H1 (cell line): Measurements from ENCODE around the gene WIPF3. TPM values are rescaled to one million over a fixed set of nuclear protein-coding genes. Genes with fewer than 3 reads are reported as not detected.

ENCODE experiments used
- BRCA1 ChIP-seq: IDR thresholded peaks from 2 replicates; pipeline ENCODE4 v1.6.1; 2012; ENCODE audit warnings: low read depth, low read length, improper control_type of control experiment
- CEBPB ChIP-seq: IDR thresholded peaks from 2 replicates; pipeline ENCODE4 v1.6.1; 2012; ENCODE audit warnings: low read depth, low read length
- CHD7 ChIP-seq: fragments of 300-600 bp; sonication (generic); IDR thresholded peaks from 2 replicates; pipeline ENCODE4 v1.7.1; 2012; ENCODE audit warnings: low read length, moderate library complexity, mild to moderate bottlenecking, inconsistent platforms; ENCODE audit not compliant: insufficient replicate concordance
- EP300 ChIP-seq, 2 experiments: IDR thresholded peaks; 1 replicate in 1 of 2; 2 replicates in 1 of 2; pipeline ENCODE4 v1.6.1; 2011 to 2012; ENCODE audit warnings: low read depth in 2 of 2, low read length in 2 of 2, mild to moderate bottlenecking in 2 of 2, borderline replicate concordance in 1 of 2, inconsistent platforms in 1 of 2, moderate library complexity in 1 of 2
- FOSL1 ChIP-seq: IDR thresholded peaks from 2 replicates; pipeline ENCODE4 v1.6.1; 2011; ENCODE audit warnings: mild to moderate bottlenecking, low read depth, low read length, moderate library complexity; ENCODE audit not compliant: insufficient read depth
- GABPA ChIP-seq: IDR thresholded peaks from 2 replicates; pipeline ENCODE4 v1.6.1; 2011; ENCODE audit warnings: mild to moderate bottlenecking, low read length, moderate library complexity, borderline replicate concordance; ENCODE audit not compliant: insufficient read depth
- HDAC2 ChIP-seq, 2 experiments: fragments of 300-600 bp in 1 of 2; sonication (generic) in 1 of 2; IDR thresholded peaks; 2 replicates each; pipeline ENCODE4 v1.6.1; 2011 to 2012; ENCODE audit warnings: low read depth in 2 of 2, low read length in 2 of 2, mild to moderate bottlenecking in 2 of 2, moderate library complexity in 2 of 2, borderline replicate concordance in 1 of 2, inconsistent platforms in 1 of 2
- POLR2AphosphoS5 ChIP-seq: IDR thresholded peaks from 2 replicates; pipeline ENCODE4 v1.6.1; 2011; ENCODE audit warnings: low read depth, low read length
- SAP30 ChIP-seq: fragments of 300-600 bp; sonication (generic); IDR thresholded peaks from 2 replicates; pipeline ENCODE4 v1.7.1; 2012; ENCODE audit warnings: low read length, moderate library complexity, mild to moderate bottlenecking, inconsistent platforms; ENCODE audit not compliant: insufficient read depth, insufficient replicate concordance
- SRF ChIP-seq: IDR thresholded peaks from 2 replicates; pipeline ENCODE4 v1.6.1; 2011; ENCODE audit warnings: mild to moderate bottlenecking, low read depth, low read length, moderate library complexity
- TBP ChIP-seq: IDR thresholded peaks from 2 replicates; pipeline ENCODE4 v1.6.1; 2011; ENCODE audit warnings: low read depth, low read length, improper control_type of control experiment
- TEAD4 ChIP-seq: IDR thresholded peaks from 2 replicates; pipeline ENCODE4 v1.6.1; 2012; ENCODE audit warnings: low read depth, low read length, inconsistent platforms, mixed read lengths
- polyA plus RNA-seq, 7 experiments: library from polyadenylated mRNA; depleted of rRNA in 3 of 7; stranded (reverse) in 5 of 7; unstranded in 2 of 7; fragments of >200 nt in 5 of 7; fragments of 200-250 nt in 2 of 7; gene quantifications; 1 replicate in 5 of 7; 2 replicates in 1 of 7; 4 replicates in 1 of 7; pipeline versions ENCODE4 v1.2.1 to v1.2.3, GENCODE V29; 2011 to 2013; ENCODE audit warnings: missing spikeins in 2 of 7, mixed read lengths in 2 of 7
- total RNA-seq: library from RNA; stranded (reverse); fragmentation: NEBNext Ultra II Directional; extraction: Animal tissue kit (Norgen Biotek cat#: 25700); gene quantifications from 2 replicates; pipeline ENCODE4 v1.2.1, GENCODE V29; 2021

The WIPF3 gene
- total and polyA plus RNA-seq, 2 of the 8 experiments (the other 6 are each of a cell fraction or from before 2014, with no cell fraction given), result 5.0 to 12.1 TPM

GRCh38 chr7:29881724-29882123 is 75.4 kb downstream of the WIPF3 start (continued):
- TF ChIP-seq EP300 (IDR thresholded peaks at IDR 0.05; ENCODE audit: borderline replicate concordance in 1 of 2, low read depth in 2 of 2, low read length in 2 of 2) (no peak), HDAC2 (IDR thresholded peaks at IDR 0.05; ENCODE audit: borderline replicate concordance in 1 of 2, low read depth in 2 of 2, low read length in 2 of 2) (no peak), POLR2AphosphoS5 (no peak), GABPA (no peak), CHD7 (no peak), SAP30 (no peak), TEAD4 (no peak), CEBPB (no peak), BRCA1 (no peak), TBP (no peak), SRF (no peak), FOSL1 (no peak)
